H9 (cell line): Measurements from ENCODE around the gene MAST1. TPM values are rescaled to one million over a fixed set of nuclear protein-coding genes. Genes with fewer than 3 reads are reported as not detected.
A peak's percentile ranks its signal among the peaks of the same experiment; 100 is the strongest.

Experiments
- DNase-seq: peaks from one replicate; pipeline ENCODE4 v3.0.0-alpha.2; 2017
- H2AFZ ChIP-seq: one replicate; pipeline ENCODE4 v1.6.1; 2013; ENCODE audit warnings: mild to moderate bottlenecking, low read length, control low read depth, moderate library complexity
- H2AK5ac ChIP-seq: 2 replicates; pipeline ENCODE4 v1.6.1; 2013; ENCODE audit warnings: low read length, control low read depth, mixed read lengths; ENCODE audit not compliant: insufficient read length
- H2BK120ac ChIP-seq: one replicate; pipeline ENCODE4 v1.6.1; 2013; ENCODE audit warnings: low read depth, mild to moderate bottlenecking, low read length, control low read depth, inconsistent platforms; ENCODE audit not compliant: poor library complexity, severe bottlenecking
- H2BK12ac ChIP-seq: 2 replicates; pipeline ENCODE4 v1.6.1; 2013; ENCODE audit warnings: low read length, control low read depth, mixed read lengths, low read depth; ENCODE audit not compliant: insufficient read length
- H2BK15ac ChIP-seq: 2 replicates; pipeline ENCODE4 v1.6.1; 2013; ENCODE audit warnings: low read depth, low read length, control low read depth
- H2BK20ac ChIP-seq: one replicate; pipeline ENCODE4 v1.6.1; 2013; ENCODE audit warnings: low read depth, mild to moderate bottlenecking, low read length, control low read depth, inconsistent platforms; ENCODE audit not compliant: poor library complexity, severe bottlenecking
- H2BK5ac ChIP-seq: 2 replicates; pipeline ENCODE4 v1.6.1; 2013; ENCODE audit warnings: low read length, control low read depth, mixed read lengths; ENCODE audit not compliant: insufficient read length
- H3K14ac ChIP-seq: 2 replicates; pipeline ENCODE4 v1.6.1; 2013; ENCODE audit warnings: low read length, control low read depth; ENCODE audit not compliant: insufficient read depth
- H3K18ac ChIP-seq: 2 replicates; pipeline ENCODE4 v1.6.1; 2013; ENCODE audit warnings: low read depth, mild to moderate bottlenecking, mixed read lengths, low read length, control low read depth; ENCODE audit not compliant: insufficient read length
- H3K23ac ChIP-seq: 2 replicates; pipeline ENCODE4 v1.6.1; 2013; ENCODE audit warnings: low read length, control low read depth, mixed read lengths, low read depth; ENCODE audit not compliant: insufficient read length
- H3K23me2 ChIP-seq: 2 replicates; pipeline ENCODE4 v1.6.1; 2013; ENCODE audit warnings: low read depth, mild to moderate bottlenecking, mixed read lengths, low read length, control low read depth; ENCODE audit not compliant: insufficient read length, poor library complexity, severe bottlenecking
- H3K27ac ChIP-seq: 2 replicates; pipeline ENCODE4 v1.5.1; 2013; ENCODE audit warnings: low read length, control low read depth, mixed read lengths, low read depth; ENCODE audit not compliant: insufficient read length
- H3K27me3 ChIP-seq: 2 replicates; pipeline ENCODE4 v1.6.1; 2013; ENCODE audit warnings: low read length, control low read depth, inconsistent platforms; ENCODE audit not compliant: insufficient read depth
- H3K4ac ChIP-seq: 2 replicates; pipeline ENCODE4 v1.6.1; 2013; ENCODE audit warnings: low read depth, mild to moderate bottlenecking, control low read depth, inconsistent platforms, low read length, moderate library complexity
- H3K4me1 ChIP-seq: 2 replicates; pipeline ENCODE4 v1.6.1; 2013; ENCODE audit warnings: low read length, control low read depth, inconsistent platforms; ENCODE audit not compliant: insufficient read depth
- H3K4me2 ChIP-seq: 2 replicates; pipeline ENCODE4 v1.6.1; 2013; ENCODE audit warnings: low read length, control low read depth, mixed read lengths; ENCODE audit not compliant: insufficient read length, insufficient read depth
- H3K56ac ChIP-seq: 2 replicates; pipeline ENCODE4 v1.6.1; 2013; ENCODE audit warnings: low read depth, mild to moderate bottlenecking, mixed read lengths, low read length, control low read depth; ENCODE audit not compliant: insufficient read length
- H3K79me1 ChIP-seq: 2 replicates; pipeline ENCODE4 v1.6.1; 2013; ENCODE audit warnings: low read depth, mild to moderate bottlenecking, moderate library complexity, low read length, control low read depth, inconsistent platforms; ENCODE audit not compliant: insufficient read depth, poor library complexity, severe bottlenecking
- H3K79me2 ChIP-seq: 2 replicates; pipeline ENCODE4 v1.6.1; 2013; ENCODE audit warnings: low read length, control low read depth, inconsistent platforms; ENCODE audit not compliant: insufficient read depth
- H3K9ac ChIP-seq: 2 replicates; pipeline ENCODE4 v1.6.1; 2013; ENCODE audit warnings: low read length, control low read depth, mixed read lengths; ENCODE audit not compliant: insufficient read length; ENCODE audit errors: extremely low read depth
- H3K9me3 ChIP-seq: one replicate; pipeline ENCODE4 v1.6.1; 2013; ENCODE audit warnings: low read depth, low read length, inconsistent platforms; ENCODE audit not compliant: control insufficient read depth
- H3T11ph ChIP-seq: one replicate; pipeline ENCODE4 v1.6.1; 2013; ENCODE audit warnings: mild to moderate bottlenecking, low read length, control low read depth, inconsistent platforms
- H4K20me1 ChIP-seq: one replicate; pipeline ENCODE4 v1.6.1; 2013; ENCODE audit not compliant: control insufficient read depth, insufficient read length, insufficient read depth
- H4K5ac ChIP-seq: 2 replicates; pipeline ENCODE4 v1.6.1; 2013; ENCODE audit warnings: low read depth, mild to moderate bottlenecking, mixed read lengths, low read length, control low read depth; ENCODE audit not compliant: insufficient read length
- H4K8ac ChIP-seq: replicated peaks from 2 replicates; pipeline ENCODE4 v1.6.1; 2013; ENCODE audit warnings: low read length, control low read depth, mixed read lengths, low read depth; ENCODE audit not compliant: insufficient read length
- H4K91ac ChIP-seq: 2 replicates; pipeline ENCODE4 v1.6.1; 2013; ENCODE audit warnings: low read depth, mild to moderate bottlenecking, moderate library complexity, mixed read lengths, low read length, control low read depth; ENCODE audit not compliant: insufficient read length
- H3K27ac Mint-ChIP-seq, 3 experiments: 2 replicates in 2 of 3; 3 replicates in 1 of 3; pipeline ENCODE4 v1.8.0; 2020 to 2021; ENCODE audit warnings: mixed read lengths in 3 of 3, mild to moderate bottlenecking in 1 of 3, moderate library complexity in 1 of 3
- H3K27me3 Mint-ChIP-seq: 2 replicates; pipeline ENCODE4 v1.8.0; 2021; ENCODE audit warnings: low read depth, mild to moderate bottlenecking, moderate library complexity, mixed read lengths
- H3K36me3 Mint-ChIP-seq, 3 experiments: 2 replicates in 2 of 3; 3 replicates in 1 of 3; pipeline ENCODE4 v1.8.0; 2020 to 2021; ENCODE audit warnings: low read depth in 3 of 3, mixed read lengths in 3 of 3; ENCODE audit not compliant: insufficient read depth in 1 of 3
- H3K4me1 Mint-ChIP-seq, 2 experiments: 2 replicates each; pipeline ENCODE4 v1.8.0; 2020; ENCODE audit warnings: mixed read lengths in 2 of 2
- H3K4me3 Mint-ChIP-seq, 2 experiments: 2 replicates in 1 of 2; 3 replicates in 1 of 2; pipeline ENCODE4 v1.8.0; 2020 to 2021; ENCODE audit warnings: mild to moderate bottlenecking in 2 of 2, mixed read lengths in 2 of 2, moderate library complexity in 1 of 2
- H3K9me3 Mint-ChIP-seq, 2 experiments: 2 replicates in 1 of 2; 3 replicates in 1 of 2; pipeline ENCODE4 v1.8.0; 2020; ENCODE audit warnings: mild to moderate bottlenecking in 2 of 2, mixed read lengths in 2 of 2, moderate library complexity in 1 of 2
- CTCF ChIP-seq: fragments of 200-600 bp; sonication (generic); conservative IDR thresholded peaks from 3 replicates; pipeline ENCODE4 v1.8.0; 2021; ENCODE audit warnings: antibody characterized with exemption, mild to moderate bottlenecking
- WGBS: extraction: QIAGEN DNeasy Blood & Tissue Kit; methylation state at CpG from one replicate; pipeline ENCODE4 v1.1.7; 2013; ENCODE audit warnings: missing lambda C conversion rate, low lambda C conversion rate, mixed read lengths; ENCODE audit not compliant: insufficient read length; ENCODE audit errors: extremely low coverage; 5-methylcytosine and 5-hydroxymethylcytosine counted together
- total RNA-seq: library from RNA; stranded (reverse); gene quantifications from 2 replicates; pipeline ENCODE4 v1.2.1, GENCODE V29; 2021

MAST1 gene
- total RNA-seq, 1 experiment from 2014 or later, result 15.1 TPM

DNA sequence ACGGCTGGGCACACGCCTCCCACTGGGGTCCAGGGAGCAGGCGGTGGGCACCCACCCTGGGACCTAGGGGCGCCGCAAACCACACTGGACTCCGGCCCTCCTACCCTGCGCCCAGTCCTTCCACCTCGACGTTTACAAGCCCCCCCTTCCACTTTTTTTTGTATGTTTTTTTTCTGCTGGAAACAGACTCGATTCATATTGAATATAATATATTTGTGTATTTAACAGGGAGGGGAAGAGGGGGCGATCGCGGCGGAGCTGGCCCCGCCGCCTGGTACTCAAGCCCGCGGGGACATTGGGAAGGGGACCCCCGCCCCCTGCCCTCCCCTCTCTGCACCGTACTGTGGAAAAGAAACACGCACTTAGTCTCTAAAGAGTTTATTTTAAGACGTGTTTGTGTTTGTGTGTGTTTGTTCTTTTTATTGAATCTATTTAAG lies 45.4 kb upstream of the MAST1 start:
- no peak overlapping the region for H4K91ac ChIP-seq
- no peak for TF ChIP-seq CTCF
- peaks cover 2% of the 10 kb centered on the region; the same call in 1 of the 2 replicates for H3K4me1 ChIP-seq
- no peak for DNase-seq
- H3K27me3 ChIP-seq, result no peaks in the 10 kb centered on the region; the same call in 1 of the 2 replicates
- H4K8ac ChIP-seq, result no peak overlapping the region
- H4K20me1 ChIP-seq, result no peaks in the 10 kb centered on the region
- no peak overlapping the region for H4K5ac ChIP-seq
- peak overlapping the region; percentile 92; the same call in 1 of the 2 replicates for H3K14ac ChIP-seq
- H2BK120ac ChIP-seq, result no peak overlapping the region
- peak overlapping the region; percentile 48 for H3K4me2 ChIP-seq
- no peak overlapping the region for H3K4ac ChIP-seq
- no peaks in the 10 kb centered on the region for H3K79me1 ChIP-seq
- no peak overlapping the region for H2BK20ac ChIP-seq
- H2BK15ac ChIP-seq, result no peak overlapping the region
- H3K23ac ChIP-seq, result no peak overlapping the region
- H3K4me3 Mint-ChIP-seq, result peak overlapping the region; percentile 85 to 87
- H3K9me3 ChIP-seq, result no peaks in the 10 kb centered on the region
- H3K56ac ChIP-seq, result no peak overlapping the region
- H2AK5ac ChIP-seq, result no peak overlapping the region
- H3K4me1 Mint-ChIP-seq, result peaks cover 40 to 41% of the 10 kb centered on the region in 2 experiments
- no CpG with 5 or more reads among the region's 22 CpGs for WGBS
- H3T11ph ChIP-seq, result no peak overlapping the region
- no peak overlapping the region for H2BK5ac ChIP-seq
- no peak overlapping the region for H2BK12ac ChIP-seq
- peak overlapping the region; percentile 59 for H3K9ac ChIP-seq
- H3K79me2 ChIP-seq, result no peaks in the 10 kb centered on the region
- H3K9me3 Mint-ChIP-seq, result no peaks in the 10 kb centered on the region
- H3K27ac Mint-ChIP-seq, result no peak overlapping the region
- H3K27me3 Mint-ChIP-seq, result peaks cover 8% of the 10 kb centered on the region
- no peak overlapping the region for H3K27ac ChIP-seq
- no peak overlapping the region for H2AFZ ChIP-seq
- H3K18ac ChIP-seq, result peak overlapping the region; percentile 82
- H3K23me2 ChIP-seq, result peaks cover 37% of the 10 kb centered on the region
- H3K36me3 Mint-ChIP-seq, result peaks cover 0 to 13% (median 10%) of the 10 kb centered on the region in 3 experiments; a peak in 5 of 7 replicates
